Epithelial cell of proximal tubule (primary cell): ENCODE results near the gene PRLR. TPM values are rescaled to one million over a fixed set of nuclear protein-coding genes. Genes with fewer than 3 reads are reported as not detected.

Experiments used
- DNase-seq: peaks from one replicate; pipeline ENCODE4 v3.0.0-alpha.2; 2011; ENCODE audit warnings: low read depth
- H3K4me3 ChIP-seq: 2 replicates; pipeline ENCODE4 v1.5.1; 2011; ENCODE audit warnings: low read depth, mild to moderate bottlenecking, low read length
- CTCF ChIP-seq: conservative IDR thresholded peaks from 2 replicates; pipeline ENCODE4 v1.5.1; 2012; ENCODE audit warnings: low read depth, mild to moderate bottlenecking, low read length
- total RNA-seq: library from RNA; depleted of rRNA; stranded (reverse); fragments of >200 nt; gene quantifications from 2 replicates; pipeline ENCODE4 v1.2.3, GENCODE V29; 2015

Gene PRLR
- total RNA-seq, 1 donor from 2014 or later, result 0.35 TPM

GRCh38 chr5:35163710-35164033 lies 66.6 kb downstream of the PRLR start:
- no peak overlapping the region for H3K4me3 ChIP-seq
- no peak for TF ChIP-seq CTCF
- no peak for DNase-seq

- DNase-seq, result no peak
- TF ChIP-seq CTCF, result no peak
- H3K4me3 ChIP-seq, result no peak overlapping the region
Measured at GRCh38 chr5:35162848-35163709, 67.2 kb downstream of the PRLR start.

- H3K4me3 ChIP-seq, result no peak overlapping the region
- no peak for TF ChIP-seq CTCF
Measured at GRCh38 chr5:35161652-35162273, 68.5 kb downstream of the PRLR start.

GRCh38 chr5:35160486-35161116 lies 69.7 kb downstream of the PRLR start:
- H3K4me3 ChIP-seq, result no peak overlapping the region
- DNase-seq, result no peak
- no peak for TF ChIP-seq CTCF

More at GRCh38 chr5:35161652-35162273, 68.5 kb downstream of the PRLR start:
- no peak for DNase-seq

DNA sequence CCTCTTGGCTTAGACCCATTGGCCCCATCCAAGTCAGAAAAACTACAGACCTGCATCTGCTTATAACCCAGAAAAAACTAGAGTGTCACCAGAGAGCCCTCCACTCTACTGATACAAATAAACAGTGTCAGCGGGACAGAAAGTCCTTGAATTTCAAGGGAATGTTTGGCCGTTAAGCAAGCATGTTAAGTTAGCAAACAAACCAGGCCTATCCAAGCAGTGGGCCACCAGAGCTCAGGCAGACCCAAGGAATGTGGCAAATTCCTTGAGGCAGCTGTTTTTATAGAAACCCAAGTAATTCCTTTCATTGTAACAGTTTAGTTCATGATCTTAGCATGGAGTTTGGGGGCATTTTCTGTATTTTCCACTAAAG lies 70.9 kb downstream of the PRLR start:
- H3K4me3 ChIP-seq, result no peak overlapping the region
- TF ChIP-seq CTCF, result no peak
- DNase-seq, result no peak

GRCh38 chr5:35158622-35159369 lies 71.5 kb downstream of the PRLR start:
- DNase-seq, result no peak
- no peak overlapping the region for H3K4me3 ChIP-seq
- TF ChIP-seq CTCF, result no peak
